ENCODE results near the gene ATP8B4.
"Not testable (repeated sequence)": the region's sequence is repeated elsewhere in the genome, so short reads cannot be mapped to it uniquely, and the experiment has no call there.

ATP8B4 gene

DNA sequence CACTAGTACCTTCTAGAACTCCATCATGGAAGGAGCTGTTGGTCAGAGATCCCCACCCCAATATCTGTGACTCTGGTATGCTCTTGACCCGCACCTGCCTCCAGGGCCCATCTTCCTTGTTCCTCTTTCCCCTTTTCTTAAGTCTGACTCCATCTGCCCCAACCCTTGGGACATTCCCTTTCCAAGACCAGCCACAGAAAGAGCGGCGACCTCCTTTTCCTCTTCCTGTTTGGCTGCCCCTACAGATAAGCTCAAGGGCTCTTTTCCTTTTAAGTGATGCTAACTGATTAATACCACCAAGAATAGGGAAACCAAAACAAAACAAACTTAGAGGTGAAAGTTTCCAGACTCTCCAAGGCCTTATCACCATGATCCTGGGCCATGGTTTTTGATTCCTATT lies 21.9 kb upstream of the ATP8B4 start:
- no peak for TF ChIP-seq CTCF (IDR thresholded peaks at IDR 0.05)
- DNase-seq (ENCODE audit: low spot score): no peak
- no peak overlapping the region for H3K4me3 ChIP-seq
- H3K27ac ChIP-seq: no peak overlapping the region

DNA sequence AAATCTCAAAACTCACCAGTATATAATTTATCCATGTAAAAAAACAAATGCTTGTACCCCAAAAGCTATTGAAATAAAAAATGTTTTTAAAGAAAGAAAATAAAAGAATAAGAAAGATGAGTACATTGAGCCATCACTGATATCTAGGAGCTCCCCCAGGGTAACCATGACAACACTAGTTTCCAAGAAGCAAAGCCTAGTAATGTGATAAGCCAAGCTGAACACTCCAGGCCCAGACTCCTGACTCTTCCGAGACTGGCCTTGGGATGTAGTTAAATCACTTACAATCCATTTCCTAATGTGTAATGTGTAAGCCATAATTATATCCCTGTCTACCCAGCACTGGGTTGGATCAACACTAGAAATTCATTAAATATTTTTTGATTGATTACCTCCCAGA lies 21.1 kb upstream of the ATP8B4 start:
- no peak overlapping the region for H3K27ac ChIP-seq
- no peak for TF ChIP-seq CTCF (IDR thresholded peaks at IDR 0.05)
- H3K4me3 ChIP-seq: no peak overlapping the region
- DNase-seq (ENCODE audit: low spot score): no peak

- Histone ChIP-seq H3K27ac (no peak overlapping the region), H3K4me3 (no peak overlapping the region)
- TF ChIP-seq CTCF (IDR thresholded peaks at IDR 0.05): no peak
- DNase-seq (ENCODE audit: low spot score): no peak
Observed at GRCh38 chr15:50138391-50138790, 19.4 kb upstream of the ATP8B4 start.

DNA sequence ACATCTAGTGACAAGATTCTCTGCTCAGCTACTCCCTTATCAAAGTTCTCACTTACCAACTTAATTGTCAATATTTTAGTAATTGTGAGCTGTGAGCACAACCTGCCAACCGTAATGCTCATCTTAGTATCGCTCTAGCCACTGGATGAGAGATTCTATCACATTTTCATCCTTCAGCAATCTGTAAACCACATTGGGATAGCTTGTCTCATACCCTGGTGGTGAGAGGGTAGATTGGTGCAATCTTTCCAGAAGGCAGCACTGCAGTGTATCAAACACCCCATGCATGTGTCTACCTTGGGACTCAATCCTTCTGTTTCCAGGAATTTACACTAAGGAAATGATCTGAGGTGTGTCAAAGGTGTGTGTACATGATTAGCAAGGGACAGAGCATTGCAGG lies 18.9 kb upstream of the ATP8B4 start:
- Histone ChIP-seq H3K27ac (no peak overlapping the region), H3K4me3 (no peak overlapping the region)
- no peak for DNase-seq (ENCODE audit: low spot score)
- no peak for TF ChIP-seq CTCF (IDR thresholded peaks at IDR 0.05)

DNA sequence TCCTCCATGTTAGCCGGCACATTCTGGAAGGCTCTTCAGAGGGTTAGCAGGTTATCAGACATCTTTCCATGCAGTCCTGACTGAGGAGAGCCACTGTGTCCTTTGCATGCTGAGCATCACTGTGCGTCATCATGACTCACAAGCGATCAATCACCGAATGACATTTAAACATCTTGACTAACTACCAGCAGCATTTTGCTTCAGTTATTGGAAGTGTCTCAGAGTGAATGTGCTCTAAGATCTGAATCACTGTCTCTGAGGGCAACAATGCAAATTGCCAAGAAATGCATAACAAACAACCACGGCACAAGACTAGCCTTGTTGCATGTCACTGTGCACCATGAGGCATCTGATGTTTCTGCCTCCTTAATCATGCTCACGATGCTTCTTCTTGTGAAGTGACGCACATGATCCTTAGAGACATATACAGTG lies 18.3 kb upstream of the ATP8B4 start:
- TF ChIP-seq CTCF (IDR thresholded peaks at IDR 0.05): no peak
- no peak overlapping the region for H3K4me3 ChIP-seq
- DNase-seq (ENCODE audit: low spot score): no peak
- H3K27ac ChIP-seq: no peak overlapping the region

- Histone ChIP-seq H3K4me3 (peak overlapping the region; percentile 25), H3K27ac (peak overlapping the region in 1 of 2 donors; percentile 75)
- no peak for TF ChIP-seq CTCF (IDR thresholded peaks at IDR 0.05)
- DNase-seq (ENCODE audit: low spot score): no peak
Observed at GRCh38 chr15:50135031-50135551, 16.1 kb upstream of the ATP8B4 start.

DNA sequence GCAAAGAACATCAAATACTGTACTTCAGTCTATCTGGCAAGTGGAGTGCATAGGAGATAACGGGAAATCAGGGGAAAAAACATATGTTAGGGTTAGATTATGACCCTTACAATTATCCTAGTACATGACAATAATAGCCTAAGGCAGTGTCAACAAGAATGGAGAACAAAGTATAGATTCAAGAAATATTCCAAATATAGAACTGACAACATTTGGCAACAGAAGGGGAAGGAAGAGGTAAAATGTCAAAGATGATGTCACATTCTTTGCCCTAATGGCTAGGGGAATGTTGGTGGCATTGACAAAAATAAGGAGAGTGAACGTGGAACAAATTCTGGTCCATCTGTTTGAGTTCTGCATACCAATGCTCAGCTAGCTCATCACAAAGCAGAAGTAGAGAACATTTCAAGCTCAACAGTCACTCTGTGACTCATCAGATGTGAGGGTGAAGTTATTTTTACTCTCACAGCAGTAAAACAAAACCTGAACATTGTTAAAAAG lies 15.5 kb upstream of the ATP8B4 start:
- peak overlapping the region; percentile 25 for H3K4me3 ChIP-seq
- DNase-seq (ENCODE audit: low spot score): no peak
- no peak for TF ChIP-seq CTCF (IDR thresholded peaks at IDR 0.05)
- peak overlapping the region in 1 of 2 donors; percentile 75 for H3K27ac ChIP-seq

GRCh38 chr15:50132251-50132984 lies 13.4 kb upstream of the ATP8B4 start:
- H3K27ac ChIP-seq; H3K4me3 ChIP-seq; DNase-seq (ENCODE audit: low spot score): not testable (repeated sequence)

Data from coronary artery (tissue), 2 donors.